Transverse colon (tissue), 3 donors: Measurements from ENCODE around the gene SSRP1.

Experiments
- CTCF ChIP-seq, 5 experiments: fragments of 200-600 bp in 3 of 5; fragments of 450-650 bp in 2 of 5; sonication (generic) in 3 of 5; IDR thresholded peaks; 1 replicate in 2 of 5; 2 replicates in 3 of 5; pipeline ENCODE4 v1.5.1; 2016 to 2017; ENCODE audit warnings: antibody characterized with exemption in 5 of 5, inconsistent platforms in 3 of 5, mild to moderate bottlenecking in 2 of 5, moderate library complexity in 1 of 5
- EP300 ChIP-seq: sonication (generic); formaldehyde crosslinking; IDR thresholded peaks from one replicate; pipeline ENCODE4 v1.6.1; 2017; ENCODE audit warnings: antibody characterized with exemption, low read depth
- POLR2A ChIP-seq: fragments of 450-650 bp; IDR thresholded peaks from one replicate; pipeline ENCODE4 v1.6.1; 2016; ENCODE audit warnings: antibody characterized with exemption, mild to moderate bottlenecking, moderate library complexity

- TF ChIP-seq CTCF (IDR thresholded peaks at IDR 0.05) (no peak), EP300 (no peak), POLR2A (no peak)
Measured at GRCh38 chr11:57276971-57277675, 58.6 kb downstream of the SSRP1 start.
